Measurements from ENCODE around the gene MAN1C1.
"Not testable (repeated sequence)": the region's sequence is repeated elsewhere in the genome, so short reads cannot be mapped to it uniquely, and the experiment has no call there.

Gene MAN1C1

DNA sequence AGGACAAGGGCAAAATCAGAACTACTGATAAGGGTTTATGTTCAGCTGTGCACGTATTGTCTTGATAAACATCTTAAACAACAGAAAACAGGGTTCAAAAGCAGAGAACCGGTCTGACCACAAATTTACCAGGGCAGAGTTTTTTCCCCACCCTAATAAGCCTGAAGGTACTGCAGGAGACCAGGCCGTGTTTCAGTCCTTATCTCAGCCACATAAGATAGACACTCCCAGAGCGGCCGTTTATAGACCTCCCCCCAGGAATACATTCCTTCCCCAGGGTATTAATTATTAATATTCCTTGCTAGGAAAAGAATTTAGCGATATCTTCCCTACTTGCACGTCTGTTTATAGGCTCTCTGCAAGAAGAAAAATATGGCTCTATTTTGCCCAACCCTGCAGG, 19.6 kb downstream of the MAN1C1 start:
- DNase-seq (ENCODE audit: low read depth) = not testable (repeated sequence)

DNA sequence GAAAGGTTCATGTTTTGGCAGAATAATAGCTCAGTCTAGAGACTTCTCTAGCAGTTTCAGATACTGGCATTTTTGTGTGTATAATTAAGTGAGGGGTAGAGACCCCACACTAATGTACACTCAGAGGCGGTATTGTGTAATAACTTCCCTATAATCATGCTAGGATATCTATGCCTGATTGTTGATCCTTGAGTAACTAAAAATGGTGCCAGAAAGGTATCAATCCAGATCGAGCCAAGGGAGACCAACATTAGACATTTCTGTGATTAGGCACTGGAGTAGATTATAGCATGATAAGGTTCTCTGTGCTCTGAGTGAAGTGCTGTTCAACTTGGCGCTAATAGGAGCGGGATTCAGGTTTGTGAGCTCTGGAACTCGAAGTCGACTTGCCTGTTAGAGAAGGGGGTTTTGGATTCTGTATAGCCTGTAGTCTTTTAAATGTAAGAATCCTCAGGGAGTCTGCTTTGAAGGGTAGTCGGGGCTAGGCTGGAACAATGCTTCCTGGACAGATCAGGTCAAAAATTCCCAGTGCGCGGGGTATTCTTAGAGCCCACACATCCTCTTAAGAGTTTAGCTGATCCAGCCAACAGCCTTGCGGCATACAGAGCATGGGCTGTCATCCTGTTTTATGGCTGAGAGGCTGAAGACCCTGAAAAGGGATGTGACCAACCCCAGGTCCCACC, 24.2 kb downstream of the MAN1C1 start:
- DNase-seq (ENCODE audit: low read depth) = no peak

DNA sequence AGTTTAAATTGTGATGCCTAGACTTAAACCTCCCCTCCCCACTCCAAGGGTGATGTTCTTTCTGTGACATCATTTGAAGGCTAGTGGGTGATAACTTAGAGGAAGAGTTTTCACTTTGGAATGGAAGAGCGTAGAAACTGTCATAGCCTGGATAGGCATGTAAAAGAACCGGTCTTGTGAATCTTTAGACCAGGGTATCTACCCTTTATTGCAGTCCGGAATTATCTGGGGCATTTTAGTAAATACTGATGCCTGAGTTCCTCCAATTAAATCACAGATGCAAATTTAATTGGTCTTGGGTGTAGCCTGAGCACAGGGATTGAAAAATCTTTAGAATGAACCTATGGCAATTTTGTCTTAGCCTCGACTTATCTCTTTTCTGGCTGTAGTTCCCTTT, 24.7 kb downstream of the MAN1C1 start:
- DNase-seq (ENCODE audit: low read depth) = no peak

DNA sequence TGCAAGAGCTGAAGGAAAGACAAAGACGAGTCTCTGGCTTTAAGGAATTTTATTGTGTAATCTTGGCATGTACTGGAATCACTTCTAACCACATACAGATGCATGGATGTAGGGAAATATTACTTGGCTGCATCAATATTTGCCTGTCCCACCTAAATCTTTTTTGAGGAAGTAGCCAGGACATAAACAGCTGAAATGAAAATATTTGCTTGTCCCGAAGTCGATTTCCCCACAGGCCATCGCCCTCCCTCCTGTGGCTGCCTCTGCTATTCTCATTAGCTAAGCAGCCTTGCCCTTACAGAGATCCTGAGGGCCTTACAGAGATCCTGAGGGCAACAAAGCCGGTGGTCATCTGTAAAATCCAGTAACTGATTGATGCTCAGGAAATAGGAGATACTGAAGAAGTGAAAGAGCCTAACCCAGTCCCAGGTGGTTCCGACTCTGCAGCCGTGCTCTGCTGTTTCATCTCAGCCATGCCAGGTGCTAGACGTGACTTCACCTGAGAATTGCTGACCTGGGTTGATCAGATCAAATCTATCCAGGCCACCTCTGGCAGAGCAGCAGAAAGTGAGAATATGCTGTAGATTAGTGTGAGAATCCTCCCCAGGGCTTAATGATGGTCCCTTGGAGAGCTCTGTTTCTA, 25.5 kb downstream of the MAN1C1 start:
- no peak for DNase-seq (ENCODE audit: low read depth)

DNA sequence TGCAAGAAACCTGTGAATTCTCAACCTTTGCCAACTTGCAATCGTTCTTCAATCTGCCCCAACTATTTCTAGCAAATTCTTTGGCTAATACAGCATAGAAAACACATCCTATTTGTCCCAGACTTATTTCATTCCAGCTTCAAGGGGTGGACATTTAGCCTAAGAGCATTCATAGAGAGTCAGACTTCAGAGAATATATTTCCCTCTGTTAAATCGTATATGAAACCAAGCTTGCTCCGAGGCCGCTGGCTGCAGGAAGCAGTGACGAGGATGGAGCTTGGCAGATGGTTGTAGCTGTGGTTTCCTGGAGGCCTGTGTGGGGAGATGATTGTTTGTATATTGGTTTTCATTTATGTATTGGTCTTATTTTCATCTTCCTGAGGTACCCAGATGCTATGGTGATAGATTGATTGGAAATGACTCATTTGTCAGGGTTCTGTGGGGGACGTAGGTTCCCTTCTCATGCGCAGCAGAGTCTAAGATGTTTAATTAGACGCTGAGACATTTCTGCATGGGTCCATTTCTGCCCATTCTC, 26.1 kb downstream of the MAN1C1 start:
- DNase-seq (ENCODE audit: low read depth) = peak; percentile 34

DNA sequence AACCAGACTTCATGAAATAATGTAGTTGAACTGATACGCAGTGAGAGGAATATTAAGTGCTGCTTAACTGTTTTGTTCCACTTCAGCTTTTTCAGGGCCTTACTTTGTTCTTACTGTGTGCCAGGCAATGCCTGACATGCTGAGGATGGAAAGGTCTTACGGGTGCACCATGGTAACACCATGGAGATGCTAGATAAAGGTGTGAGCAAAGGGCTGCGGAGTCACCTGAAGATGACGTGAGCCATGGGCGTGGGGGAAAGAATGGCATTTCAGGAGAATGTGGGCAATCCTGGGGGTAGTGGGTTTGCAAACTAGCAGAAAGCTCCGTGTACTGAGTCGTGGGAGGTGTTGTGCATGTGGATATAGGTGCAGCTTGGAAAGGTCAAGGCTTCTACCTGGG, 27.3 kb downstream of the MAN1C1 start:
- DNase-seq (ENCODE audit: low read depth) = no peak

DNA sequence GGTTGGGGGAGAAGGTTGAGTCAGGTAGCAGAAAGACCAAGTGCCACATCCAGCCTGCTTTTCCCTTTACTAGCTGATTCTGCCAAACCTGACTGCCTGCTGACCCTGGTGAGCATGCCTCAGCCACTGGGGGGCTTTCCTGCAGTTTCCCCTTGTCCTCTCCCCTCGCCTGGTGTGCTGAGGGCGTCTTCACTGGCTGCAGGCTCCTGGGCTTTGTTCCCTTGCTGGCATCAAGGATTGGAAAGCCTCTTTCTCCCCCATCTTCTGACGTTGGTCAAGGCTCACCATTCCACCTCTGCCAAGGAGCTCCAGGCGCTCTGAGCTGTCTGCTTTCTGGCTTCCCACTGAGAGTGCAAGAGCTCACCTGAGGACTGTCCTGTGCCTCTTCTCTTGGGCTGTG, 28.4 kb downstream of the MAN1C1 start:
- no peak for DNase-seq (ENCODE audit: low read depth)

DNA sequence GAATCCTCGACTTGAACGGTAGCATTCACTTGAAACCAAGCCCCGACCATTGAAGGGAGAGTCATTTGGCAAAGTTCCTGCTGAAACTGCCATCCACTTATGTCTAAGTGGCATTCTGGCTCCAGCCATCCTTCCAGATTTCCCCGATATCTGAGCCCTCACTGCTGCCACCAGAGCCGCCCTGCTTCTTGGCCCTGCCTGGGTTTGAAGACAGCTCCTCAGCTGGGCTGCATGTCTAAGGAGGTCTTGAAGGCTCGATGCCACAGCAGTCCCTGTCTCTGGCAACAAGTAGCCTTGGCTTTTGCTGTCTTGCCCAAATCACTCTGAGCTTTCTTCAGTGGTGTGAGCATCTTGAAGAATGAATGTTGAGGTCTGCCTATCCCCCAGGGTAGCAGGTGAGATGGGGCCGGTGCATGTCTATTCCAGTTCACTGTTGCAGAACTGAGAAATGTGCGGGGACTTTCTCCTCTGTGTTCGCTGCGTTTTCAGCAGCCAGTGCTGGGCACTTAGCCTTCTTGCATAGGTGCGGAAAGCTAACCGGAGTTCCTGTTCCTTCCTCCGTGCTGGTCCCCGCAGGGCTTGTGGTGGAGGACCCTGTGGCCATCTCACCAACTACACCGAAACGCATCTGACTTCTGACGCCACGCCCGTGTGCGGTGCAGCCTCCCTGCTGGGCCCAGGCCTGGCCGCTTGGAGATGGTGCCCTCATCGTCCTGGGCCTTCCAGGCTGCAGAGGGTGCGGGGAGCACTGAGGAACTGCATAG, 29.2 kb downstream of the MAN1C1 start:
- no peak for DNase-seq (ENCODE audit: low read depth)

DNA sequence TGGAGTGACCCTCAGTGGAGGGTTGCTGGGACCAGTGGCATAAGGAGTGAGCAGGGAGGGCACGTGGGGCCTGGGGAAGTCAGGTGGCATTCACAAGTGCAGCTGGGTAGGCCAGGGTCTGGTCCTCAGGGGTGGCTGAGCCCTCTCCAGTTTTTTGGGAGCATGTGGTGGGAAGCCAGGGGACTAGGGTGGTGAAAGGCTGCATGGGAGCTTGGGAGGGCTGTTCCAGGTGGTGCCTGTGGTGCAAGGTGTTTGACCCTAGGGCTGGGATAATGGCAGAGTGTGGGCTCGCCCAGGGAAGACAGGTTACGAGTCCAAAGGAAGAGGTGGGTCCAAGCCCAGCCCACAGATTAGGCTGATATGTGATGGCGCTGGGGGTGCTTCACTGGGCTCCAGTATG, 30.5 kb downstream of the MAN1C1 start:
- DNase-seq (ENCODE audit: low read depth) = no peak

DNA sequence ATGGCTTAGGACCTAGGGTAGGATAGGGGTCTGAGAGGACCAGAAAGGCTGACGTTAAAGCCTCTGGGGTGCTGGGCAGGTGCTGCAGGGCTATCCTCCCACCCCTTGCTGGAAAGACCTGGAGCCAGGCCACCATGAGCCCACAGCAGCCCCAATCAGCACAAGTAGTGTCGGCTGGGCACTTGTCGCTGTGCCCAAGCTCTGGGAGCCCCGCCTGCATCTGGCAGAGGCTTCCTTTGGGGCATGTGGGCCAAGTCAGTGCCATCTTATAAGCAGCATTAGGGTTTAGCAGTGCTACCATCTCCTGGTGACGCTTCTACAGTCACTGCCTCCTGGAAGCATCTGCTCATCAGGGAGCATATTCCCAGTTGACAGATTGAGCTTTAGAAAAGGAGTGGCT, 31.3 kb downstream of the MAN1C1 start:
- no peak for DNase-seq (ENCODE audit: low read depth)

DNA sequence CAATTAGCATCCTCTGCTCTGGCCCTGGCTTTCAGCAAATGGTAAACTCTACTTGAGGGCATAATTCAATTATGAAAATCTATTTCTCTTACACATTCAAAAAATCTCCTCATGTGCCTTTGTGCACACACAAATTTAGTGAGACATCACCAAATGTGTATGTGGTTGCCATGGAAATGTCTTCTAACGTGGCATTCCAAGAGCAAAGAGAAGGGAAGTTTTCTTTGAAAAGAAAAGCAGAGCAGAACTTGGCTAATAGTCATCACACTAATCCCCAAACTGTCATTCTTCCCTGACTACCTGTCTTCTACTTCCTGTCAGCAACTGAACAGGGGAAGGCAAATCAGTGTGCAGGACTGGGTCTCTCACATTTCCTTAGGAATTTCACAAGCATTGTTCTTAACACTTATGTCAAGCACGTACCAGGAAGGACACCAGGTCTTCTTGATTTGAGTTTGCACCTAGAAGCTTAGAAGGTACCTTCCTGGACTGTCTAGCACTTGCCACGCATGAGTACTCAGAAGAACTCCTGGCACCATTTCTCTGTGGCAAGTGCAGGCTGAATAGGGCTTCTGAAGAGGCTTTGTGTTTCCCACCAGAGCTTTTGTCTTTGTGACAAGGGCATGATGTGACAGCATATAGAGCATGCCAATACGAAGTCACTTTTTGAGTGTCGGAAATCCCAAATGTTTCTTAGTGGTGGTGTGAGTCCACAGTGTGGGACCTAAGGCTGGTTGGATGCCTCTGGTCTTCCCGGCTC, 32.3 kb downstream of the MAN1C1 start:
- no peak for DNase-seq (ENCODE audit: low read depth)

DNA sequence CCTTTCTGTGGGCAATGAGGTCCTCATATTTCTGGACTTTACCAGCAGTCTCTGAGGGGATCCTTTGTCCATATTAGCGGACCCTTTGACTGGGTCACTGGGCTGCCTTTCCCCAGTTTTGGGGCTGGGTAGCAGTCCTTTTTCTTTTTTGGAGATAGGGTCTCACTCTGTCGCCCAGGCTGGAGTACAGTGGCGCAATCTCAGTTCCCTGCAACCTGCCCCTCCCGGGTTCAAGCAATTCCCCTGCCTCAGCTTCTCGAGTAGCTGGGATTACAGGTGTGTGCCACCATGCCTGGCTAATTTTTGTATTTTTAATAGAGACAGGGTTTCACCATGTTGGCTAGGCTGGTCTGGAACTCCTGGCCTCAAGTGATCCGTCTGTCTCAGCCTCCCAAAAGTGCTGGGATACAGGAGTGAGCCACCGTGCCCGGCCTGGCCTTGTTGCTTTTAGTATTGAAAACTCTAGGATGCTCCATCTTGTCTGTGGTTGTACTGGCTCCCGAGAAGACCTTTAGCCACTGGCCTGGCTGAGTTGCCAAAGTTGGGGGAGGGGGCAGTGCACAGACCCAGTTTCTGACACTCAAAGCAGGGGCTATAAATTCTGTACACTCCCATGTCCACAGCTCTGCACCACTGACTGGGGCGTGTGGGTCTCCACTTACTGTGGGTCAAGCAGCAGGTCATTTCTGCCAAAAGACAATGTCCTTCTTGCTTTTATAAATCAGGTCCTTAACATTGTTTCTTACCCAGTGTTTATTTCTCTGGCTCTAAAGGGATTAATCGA, 33.1 kb downstream of the MAN1C1 start:
- no peak for DNase-seq (ENCODE audit: low read depth)

DNA sequence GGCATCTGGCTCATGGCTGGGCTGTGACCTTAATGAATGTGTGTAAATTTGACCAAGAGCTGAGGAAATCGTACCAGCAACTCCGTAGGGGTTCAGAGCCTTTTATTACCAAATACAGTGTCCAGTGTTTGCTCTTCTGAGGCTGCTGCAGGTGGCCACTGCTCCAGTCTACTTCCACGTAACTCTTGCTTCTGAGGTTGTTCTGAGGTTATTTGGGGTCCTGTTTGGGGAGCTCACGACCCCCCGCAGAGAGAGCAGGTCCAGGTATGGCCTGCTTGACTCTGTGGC, 33.6 kb downstream of the MAN1C1 start:
- DNase-seq (ENCODE audit: low read depth) = no peak

DNA sequence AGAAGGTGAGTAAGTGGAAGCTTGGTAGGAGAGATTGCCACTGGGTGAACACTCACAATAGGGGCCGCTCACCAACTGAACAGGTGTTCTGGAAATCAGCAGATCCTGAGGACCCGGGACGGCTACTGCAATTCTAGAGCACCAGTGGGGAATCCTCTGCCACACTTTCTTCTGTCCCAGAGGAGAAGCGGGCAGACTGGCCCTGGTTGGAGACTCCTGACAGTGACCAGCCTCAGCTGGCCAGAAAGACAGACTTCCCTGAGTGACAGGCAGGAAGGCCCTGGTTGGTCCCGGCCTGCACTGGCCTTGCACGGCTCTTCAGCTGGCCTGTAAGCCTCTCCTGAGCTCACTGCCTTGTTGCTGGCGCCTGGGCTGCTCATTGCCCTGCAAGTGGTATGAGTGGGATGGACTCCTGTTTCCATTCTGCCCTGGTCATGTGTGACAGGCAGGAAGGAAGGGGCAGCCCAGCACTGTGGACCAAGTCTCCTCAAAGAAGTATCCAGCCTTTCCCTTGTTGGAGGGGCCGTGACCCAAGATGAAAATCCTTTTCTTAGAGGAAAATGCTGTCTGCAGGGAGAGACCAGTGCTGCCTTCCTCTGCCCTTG, 34.5 kb downstream of the MAN1C1 start:
- no peak for DNase-seq (ENCODE audit: low read depth)

DNA sequence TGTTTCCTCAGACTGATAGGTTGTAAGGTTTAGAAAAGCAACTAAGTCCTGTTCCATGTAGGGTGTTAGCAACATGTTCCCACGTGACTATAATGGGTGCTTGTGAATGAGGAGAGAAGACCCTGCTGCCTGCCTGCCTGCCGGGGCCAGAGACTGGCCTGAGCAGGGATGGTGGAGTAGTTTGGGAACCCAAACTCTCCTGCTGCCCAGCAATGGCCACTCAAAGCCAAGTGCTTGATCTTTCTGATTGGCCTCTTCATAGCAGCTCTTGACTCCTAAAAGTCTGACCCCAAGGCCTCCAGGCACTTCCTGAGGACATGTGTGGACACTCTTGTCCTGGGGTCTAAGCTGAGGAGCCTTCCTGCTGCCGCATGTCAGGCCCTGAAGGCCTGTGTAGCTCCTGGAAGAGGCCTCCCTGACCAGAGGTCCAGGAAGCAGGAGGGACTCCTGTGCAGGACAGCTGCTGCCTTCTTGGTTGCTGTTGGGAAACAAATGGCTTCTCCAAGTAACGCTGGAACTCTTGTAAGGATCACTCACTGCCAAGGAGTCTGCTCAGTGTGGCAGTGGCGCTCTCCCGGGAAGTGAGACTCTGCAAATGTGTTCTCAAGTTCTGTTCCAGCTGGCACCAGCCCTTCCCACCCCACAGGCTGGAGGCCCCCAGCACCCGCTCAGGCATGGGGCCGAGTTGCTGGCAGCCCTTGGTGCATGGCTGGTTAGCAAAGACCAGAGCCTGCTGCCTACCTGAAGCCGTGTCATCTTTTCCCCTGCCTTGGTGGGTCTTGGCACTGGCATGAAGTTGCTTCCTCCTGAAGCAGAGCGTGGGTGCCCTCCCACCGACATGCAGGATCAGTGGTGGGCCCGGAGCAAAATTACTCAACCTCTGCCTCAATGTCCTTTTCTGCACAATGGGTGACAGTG, 35.5 kb downstream of the MAN1C1 start:
- DNase-seq (ENCODE audit: low read depth) = no peak

DNA sequence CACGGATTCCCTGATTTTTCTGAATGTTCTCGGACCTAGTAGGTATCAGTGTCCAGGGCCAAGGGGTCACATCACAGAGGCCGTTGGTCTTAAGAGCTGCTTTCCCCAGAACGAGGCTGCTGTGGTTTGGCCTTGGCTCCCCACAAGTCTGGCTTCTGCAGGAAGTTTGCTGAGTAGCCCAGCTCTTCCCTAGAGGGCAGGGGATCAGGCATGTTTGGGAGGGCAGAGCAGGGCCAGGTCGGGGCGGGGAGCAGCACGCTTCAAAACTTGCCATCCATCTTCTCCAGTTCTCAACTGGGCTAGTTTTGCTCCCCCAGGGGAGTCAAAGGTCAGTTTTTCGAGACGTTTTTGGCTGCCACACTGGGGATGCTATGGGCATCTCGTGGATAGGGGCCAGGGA, 37.0 kb downstream of the MAN1C1 start:
- no peak for DNase-seq (ENCODE audit: low read depth)

DNA sequence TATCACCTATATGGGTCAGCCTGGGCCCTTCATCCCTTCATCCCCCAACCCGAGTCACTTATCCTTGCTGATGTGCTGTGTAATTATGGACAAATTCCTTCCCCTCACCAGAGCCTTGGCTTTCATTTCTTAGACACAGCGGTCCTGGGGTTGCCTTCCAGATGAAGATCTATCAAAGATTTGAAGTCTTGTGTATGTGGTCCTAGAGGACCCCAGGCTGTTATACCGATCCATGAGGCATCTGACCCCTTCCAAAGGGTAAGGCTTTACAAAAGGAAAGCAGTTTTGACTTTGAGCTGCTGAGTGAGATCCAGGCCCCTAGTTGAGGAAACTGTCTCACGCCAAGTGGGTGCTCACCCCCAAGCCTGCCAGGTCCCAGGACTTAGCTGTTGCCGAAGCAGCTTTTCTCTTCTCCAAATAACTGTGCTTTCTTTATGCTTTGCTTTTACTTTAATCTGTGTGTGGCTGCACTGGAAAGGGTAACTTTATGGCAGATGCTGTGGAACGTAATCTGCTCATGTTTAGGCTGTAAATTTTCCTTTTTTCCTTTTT, 37.6 kb downstream of the MAN1C1 start:
- DNase-seq (ENCODE audit: low read depth) = no peak

DNA sequence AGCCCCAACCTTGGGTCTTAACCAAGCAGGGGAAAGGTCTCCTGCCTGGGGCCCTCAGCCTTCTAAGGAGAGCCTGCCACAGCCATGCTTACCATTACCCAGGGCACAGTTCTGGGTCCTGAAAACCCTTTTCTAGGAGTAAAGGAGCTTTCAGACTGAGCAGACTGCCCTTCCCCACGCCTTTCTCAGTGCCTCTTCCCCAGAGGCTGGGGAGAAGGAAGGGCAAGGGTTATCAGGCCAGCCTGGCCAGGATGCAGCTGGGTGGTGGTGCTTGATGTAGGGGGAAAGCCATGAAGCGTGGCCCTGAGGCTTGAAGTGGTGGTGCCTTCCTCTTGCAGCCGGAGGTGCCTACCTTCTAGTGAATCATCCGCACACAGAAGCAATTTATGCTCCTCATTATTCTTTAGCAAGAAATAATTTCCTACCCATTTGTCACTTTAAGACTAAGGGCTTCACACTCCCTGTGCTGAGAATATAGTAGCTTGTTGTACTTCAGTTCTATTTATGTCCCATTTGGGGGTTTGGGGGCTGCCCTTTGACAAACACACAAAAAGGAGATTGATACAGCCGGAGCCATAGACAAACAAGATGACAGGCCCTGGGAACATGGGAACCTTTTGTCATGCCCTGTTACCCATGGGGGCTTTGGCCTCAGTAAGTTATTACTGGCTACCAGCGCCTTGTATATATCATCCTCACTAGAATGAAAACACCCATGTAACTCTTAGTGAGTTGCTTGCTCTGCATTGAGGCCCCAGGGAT, 40.7 kb downstream of the MAN1C1 start:
- no peak for DNase-seq (ENCODE audit: low read depth)

Measured in ELR (cell line).